Right hindlimb (tissue), 1 donor: Measurements from ENCODE around the gene TSGA10IP.

Source experiments
- DNase-seq: peaks from one replicate; pipeline ENCODE4 v3.0.0-alpha.2; 2018

TSGA10IP gene

DNA sequence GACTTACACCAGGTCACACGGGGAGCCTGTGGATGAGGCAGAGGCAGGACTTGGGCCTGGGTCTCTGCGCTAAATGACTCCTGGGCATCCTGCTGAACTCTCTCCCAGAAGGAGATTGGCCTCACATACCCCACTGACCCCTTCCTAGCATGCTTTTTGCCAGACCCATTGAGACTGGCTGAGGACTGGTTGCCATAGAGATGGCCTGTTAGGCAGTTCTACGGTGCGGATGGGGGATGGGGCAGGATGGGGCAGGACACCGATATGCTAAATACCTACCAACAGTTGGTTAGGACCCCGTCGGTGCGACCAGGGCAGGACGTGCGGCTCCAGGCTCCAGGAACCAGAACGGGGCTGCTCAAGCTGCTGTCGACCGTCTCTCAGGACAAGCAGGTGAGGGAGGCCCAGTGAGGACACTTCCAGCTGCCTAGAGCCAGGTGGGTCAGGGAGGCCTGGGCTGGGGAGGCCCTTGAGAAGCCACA, at the start of gene TSGA10IP:
TSGA10IP (plus strand) TSS at position 51 of the 482 bp plus-strand sequence; CDS start at position 247, 196 bp downstream.
- DNase-seq, result no peak

GRCh38 chr11:65895482-65895981, 49.7 kb upstream of the TSGA10IP start:
- no peak for DNase-seq

DNA sequence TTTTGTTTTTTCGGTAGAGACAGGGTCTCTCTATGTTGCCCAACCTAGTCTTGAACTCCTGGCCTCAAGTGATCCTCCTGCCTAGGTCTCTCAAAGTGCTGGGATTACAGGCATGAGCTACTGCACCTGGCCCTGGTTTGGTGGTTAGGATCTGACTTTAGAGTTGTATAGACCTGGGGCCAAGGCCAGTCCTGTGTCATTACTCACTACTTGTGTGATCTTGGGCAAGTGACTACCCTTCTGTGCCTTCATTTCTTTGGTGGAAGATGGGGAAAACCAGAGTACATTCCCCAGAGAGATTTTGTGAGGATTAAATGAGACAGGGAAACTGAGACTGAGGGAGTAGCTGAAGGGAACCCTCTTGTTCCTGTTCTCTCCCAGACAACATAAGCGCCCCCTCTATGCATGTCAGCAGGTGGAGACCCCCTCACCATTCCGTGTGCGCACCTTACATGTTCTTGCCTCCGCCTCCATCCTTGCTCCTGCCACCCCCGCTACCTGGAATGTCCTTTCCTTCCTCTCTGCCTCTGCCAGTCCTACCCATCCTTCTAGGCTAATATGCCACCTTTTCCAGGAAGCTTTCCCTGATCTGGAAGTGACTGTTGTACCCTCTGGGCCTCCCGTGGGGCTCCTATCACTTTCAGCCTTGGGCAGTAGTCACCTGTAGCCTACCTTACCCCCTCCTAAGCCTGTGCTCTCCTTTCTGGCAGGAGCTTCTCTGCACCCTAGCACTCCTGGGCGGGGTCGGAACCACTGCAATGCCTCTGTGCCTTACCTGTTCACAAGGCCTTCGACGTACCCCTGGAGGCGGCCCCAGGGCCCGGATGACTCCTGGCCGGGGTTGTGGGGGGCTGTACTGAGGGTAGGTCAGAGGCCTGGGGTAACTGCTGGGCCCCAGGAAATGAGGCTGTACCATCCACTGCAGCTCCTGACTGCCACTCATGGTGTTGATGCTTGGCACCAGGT, 49.0 kb upstream of the TSGA10IP start:
- no peak for DNase-seq

DNA sequence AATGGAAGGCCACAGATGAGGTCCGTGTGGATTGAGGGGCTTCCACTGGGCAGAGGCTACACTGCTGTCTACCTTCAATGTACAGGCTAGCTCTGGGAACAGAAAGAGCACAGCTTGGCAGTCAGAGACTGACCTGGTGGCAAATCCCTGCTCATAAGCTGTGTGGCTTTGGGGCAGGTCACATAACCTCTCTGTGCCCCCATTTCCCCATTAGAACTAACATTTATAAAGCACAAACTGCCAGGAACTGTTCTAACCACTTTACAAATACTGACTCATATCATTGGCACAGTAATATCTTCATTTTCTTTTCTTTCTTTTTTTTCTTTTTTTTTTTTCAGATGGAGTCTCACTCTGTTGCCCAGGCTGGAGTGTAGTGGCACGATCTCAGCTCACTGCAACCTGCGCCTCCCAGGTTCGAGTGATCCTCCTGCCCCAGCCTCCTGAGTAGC, 48.2 kb upstream of the TSGA10IP start:
- DNase-seq, result no peak

- no peak for DNase-seq
Observed at GRCh38 chr11:65898656-65899355, 46.5 kb upstream of the TSGA10IP start.

DNA sequence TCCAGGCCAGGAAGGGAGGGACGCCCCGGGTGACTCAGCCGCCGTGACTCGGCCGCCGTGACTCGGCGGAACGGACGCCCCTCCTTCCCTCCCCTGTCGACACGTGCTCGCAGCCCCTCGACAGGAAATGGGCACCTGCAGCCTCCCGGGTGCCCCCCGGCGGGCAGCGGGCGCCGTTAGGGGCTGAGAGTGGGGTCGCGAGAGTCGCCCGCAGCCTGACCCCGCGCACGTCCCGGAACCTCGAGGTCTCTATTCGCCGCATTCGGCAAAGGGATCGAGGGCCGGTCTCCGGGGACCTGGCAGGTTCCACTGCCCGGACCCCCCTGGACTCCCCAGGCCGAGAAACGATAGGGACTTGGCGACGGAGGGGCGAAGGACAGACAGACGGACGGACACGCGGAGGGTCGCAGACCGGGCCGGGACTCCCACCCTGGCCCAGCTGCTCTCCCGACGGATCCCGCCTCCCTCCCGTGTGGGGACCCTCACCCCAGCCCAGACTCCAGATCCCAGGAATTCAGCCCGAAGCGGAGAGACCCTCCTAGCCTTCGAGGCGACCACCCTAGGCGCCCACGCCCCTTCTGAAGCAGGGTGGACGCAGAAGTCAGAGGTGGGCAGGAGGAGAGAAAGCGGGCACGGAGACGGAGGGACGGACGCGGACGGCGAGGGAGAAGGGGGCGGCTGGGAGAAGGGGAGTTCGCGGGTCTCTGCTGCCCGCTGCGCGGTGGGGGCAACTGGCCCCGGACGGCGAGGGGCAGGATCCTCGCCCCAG, 45.7 kb upstream of the TSGA10IP start:
- peak; percentile 34 for DNase-seq

GRCh38 chr11:65900125-65900898, 45.0 kb upstream of the TSGA10IP start, which contains the start of gene FOSL1:
Gene FOSL1, minus strand, starts transcription at chr11:65900388. Its CDS starts 49 bp downstream, at chr11:65900339.
- peak; percentile 70 for DNase-seq

- no peak for DNase-seq
Observed at GRCh38 chr11:65900899-65901180, 44.4 kb upstream of the TSGA10IP start.

- no peak for DNase-seq
Observed at GRCh38 chr11:65903068-65903481, 42.2 kb upstream of the TSGA10IP start.

DNA sequence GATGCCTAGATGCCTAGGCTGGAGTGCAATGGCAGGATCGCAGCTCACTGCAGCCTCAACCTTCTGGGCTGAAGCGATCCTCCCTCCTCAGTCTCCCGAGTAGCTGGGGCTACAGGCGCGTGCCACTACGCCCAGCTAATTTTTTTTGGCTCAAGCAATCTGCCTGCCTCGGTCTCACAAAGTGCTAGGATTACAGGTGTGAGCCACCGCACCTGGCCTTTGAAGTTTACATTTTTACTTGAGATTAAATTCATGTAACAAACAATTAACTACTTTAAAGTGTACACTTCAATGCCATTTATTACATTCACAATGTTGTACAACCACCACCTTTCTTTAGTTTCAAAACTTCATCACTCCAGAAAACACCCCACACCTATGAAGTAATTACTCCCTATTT, 41.6 kb upstream of the TSGA10IP start:
- no peak for DNase-seq

GRCh38 chr11:65906602-65907001, 38.7 kb upstream of the TSGA10IP start:
- no peak for DNase-seq

DNA sequence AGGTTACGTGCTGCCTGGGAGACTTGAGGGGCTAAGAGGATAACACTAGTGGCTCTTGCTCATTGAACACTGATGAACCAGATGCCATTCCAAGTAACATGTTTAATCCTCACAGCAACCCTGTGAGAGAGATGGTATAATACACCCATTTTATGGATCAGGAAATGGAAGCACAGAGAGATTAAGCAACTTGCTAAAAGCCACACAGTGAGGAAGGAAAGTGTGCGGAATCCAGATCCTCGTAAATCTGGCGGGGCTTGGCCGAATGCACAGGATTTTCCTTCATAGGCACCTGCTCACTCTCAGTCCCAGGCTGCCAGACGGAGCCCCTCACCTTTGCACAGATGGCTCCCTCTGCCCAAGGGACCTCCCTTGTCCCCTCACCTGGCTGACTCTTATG, 37.4 kb upstream of the TSGA10IP start:
- no peak for DNase-seq

DNA sequence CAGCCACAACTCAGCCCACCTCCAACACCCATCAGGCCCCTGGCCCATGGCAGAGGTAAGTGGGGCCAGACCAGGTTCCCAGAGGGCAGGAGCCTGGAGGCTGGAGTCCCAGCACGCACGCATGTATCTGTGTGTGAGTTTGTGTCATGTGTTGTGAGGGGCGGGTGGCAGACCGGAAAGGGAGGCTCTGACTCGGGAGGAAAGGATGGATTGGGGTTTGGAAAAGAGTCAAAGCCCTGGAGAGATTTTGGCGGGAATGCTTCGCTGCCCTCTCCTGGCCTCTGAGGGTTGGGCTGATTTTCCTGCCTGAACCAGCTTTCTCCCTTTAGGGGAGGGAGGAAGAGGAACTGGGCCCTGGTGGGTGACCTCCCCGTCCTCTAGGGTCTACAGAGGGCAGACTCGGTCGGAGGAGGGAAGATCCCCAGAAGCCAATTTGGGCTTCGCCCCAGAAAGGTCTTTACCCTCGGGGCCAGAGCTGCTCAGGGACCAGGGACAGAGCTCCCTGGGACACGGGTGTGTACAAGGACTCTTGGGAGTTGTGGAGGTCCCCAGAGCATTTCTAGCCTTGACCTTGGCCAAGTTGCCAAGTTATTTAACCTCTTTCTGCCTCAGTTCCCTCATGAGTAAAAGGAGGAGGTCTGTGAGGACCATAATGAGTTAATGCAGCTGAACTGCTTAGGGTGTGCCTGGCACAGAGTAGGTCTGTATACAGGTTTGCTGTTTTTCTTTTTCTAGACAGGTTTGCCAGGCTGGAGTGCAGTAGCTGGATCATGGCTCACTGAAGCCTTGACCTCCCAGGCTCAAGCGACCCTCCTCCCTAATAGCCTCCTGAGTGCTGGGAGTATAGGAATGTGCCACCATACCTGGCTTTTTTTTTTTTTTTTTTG, 33.4 kb upstream of the TSGA10IP start:
- peak; percentile 76 for DNase-seq

DNA sequence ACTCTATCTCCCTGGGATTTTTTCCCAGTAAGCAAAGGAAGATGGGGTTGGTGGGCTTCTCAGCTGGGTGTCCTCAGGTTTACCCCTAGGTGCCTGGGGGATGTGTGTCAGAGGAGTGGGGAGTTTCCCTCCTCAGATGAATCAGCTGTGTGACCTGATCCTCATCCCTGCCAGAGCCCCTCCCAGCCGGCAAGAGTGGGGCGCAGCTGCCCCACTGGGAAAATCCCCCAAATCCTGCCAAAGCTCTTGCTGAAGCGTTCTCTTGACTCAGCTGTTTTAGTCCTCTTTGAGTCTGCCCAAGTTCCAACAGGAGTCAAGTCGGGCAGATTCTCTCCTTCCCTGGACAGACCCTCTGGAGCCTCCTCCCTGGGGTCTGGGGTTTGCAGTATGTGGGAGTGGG, 32.4 kb upstream of the TSGA10IP start:
- no peak for DNase-seq

- DNase-seq, result no peak
Observed at GRCh38 chr11:65915101-65915820, 30.0 kb upstream of the TSGA10IP start.

GRCh38 chr11:65915821-65916251, 29.4 kb upstream of the TSGA10IP start:
- DNase-seq, result no peak

- no peak for DNase-seq
Observed at GRCh38 chr11:65916391-65916790, 28.9 kb upstream of the TSGA10IP start.

DNA sequence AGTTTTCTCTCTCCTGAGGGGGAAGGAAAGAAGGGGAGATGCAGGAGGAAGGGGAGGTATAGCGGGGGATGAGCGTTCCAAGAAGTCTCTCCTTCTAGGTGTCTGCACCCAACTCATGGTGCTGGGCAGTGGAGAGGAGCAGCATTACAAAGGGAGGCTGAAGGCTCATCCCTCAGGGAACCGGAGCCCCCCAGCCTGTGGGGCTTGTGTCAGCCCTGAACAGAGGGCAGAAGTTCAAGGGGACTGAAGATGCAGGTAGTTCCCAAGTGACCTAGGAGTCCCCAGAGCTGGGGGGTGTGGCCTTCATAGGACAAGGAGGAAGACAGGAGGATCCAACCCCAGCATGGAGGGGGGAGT, 28.2 kb upstream of the TSGA10IP start:
- no peak for DNase-seq

DNA sequence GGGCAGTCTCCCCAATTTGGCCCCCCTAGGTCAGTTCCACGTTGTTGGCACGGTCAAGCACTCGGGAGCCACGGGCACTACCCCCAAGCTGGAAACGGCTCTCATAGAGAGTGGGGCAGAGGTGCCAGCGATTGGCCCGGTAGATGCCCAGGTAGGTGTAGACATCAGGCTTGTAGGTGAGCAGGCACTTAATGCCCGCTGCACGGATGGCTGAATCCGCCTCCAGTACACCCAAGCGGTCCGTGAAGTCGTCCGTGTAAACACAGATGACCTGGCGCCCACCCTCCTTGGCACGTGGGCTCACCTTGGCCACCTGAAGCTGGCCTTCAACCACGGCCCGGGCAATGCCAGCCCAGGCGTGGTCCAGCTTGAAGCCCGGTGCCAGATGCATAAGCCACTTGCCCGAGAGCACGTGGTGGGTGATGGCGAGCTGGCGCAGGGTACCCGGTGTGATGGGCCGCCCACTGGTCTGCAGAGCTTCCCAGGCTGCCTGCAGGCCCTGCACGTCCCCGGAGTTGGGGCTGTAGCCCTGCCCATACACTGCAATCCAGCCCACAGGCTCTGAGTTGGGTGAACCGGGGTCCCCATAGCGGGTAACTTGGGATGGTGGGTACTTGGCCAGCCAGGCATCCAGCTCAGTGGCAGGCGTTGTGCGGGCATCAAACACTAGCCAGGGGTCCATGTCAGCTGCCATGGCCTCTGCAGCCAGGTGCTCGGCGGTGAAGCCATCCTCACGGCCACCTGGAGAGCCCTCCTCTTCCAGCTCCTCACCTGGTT, 27.7 kb upstream of the TSGA10IP start:
- no peak for DNase-seq
